HepG2 (cell line): Measurements from ENCODE around the gene SOAT2. TPM values are rescaled to one million over a fixed set of nuclear protein-coding genes. Genes with fewer than 3 reads are reported as not detected.

Source experiments
- ASH2L ChIP-seq: fragments of 300-600, 200-600 bp; sonication (generic); IDR thresholded peaks from 2 replicates; pipeline ENCODE4 v1.7.0; 2017; ENCODE audit warnings: low read depth, mild to moderate bottlenecking, moderate library complexity, mixed read lengths, low read length; ENCODE audit not compliant: insufficient read length
- BCL6 ChIP-seq: IDR thresholded peaks from 2 replicates; pipeline ENCODE4 v1.6.1; 2016; ENCODE audit warnings: missing genetic modification reagents, missing compliant biosample characterization
- KAT8 ChIP-seq: IDR thresholded peaks from 2 replicates; pipeline ENCODE4 v1.6.1; 2016; ENCODE audit warnings: missing genetic modification reagents, missing compliant biosample characterization
- MEF2D ChIP-seq: sonication (generic); formaldehyde crosslinking; IDR thresholded peaks from 2 replicates; pipeline ENCODE4 v1.5.1; 2020; ENCODE audit warnings: mild to moderate bottlenecking, missing genetic modification reagents
- MLLT10 ChIP-seq: sonication (generic); formaldehyde crosslinking; IDR thresholded peaks from 2 replicates; pipeline ENCODE4 v1.4.0; 2020; ENCODE audit warnings: missing genetic modification reagents
- PATZ1 ChIP-seq: sonication (generic); formaldehyde crosslinking; IDR thresholded peaks from 2 replicates; pipeline ENCODE4 v1.4.0; 2020; ENCODE audit warnings: missing genetic modification reagents
- ZBTB25 ChIP-seq: IDR thresholded peaks from 2 replicates; pipeline ENCODE4 v1.6.1; 2018; ENCODE audit warnings: missing genetic modification reagents
- ZBTB46 ChIP-seq: sonication (generic); formaldehyde crosslinking; IDR thresholded peaks from 2 replicates; pipeline ENCODE4 v1.4.0; 2020; ENCODE audit warnings: mild to moderate bottlenecking, missing genetic modification reagents, borderline replicate concordance
- ZFP36L2 ChIP-seq: sonication (generic); formaldehyde crosslinking; IDR thresholded peaks from 2 replicates; pipeline ENCODE4 v1.4.0; 2020; ENCODE audit warnings: missing genetic modification reagents
- ZNF251 ChIP-seq: sonication (generic); formaldehyde crosslinking; IDR thresholded peaks from 2 replicates; pipeline ENCODE4 v1.9.0; 2021; ENCODE audit warnings: mild to moderate bottlenecking, missing genetic modification reagents
- ZNF367 ChIP-seq: sonication (generic); formaldehyde crosslinking; IDR thresholded peaks from 2 replicates; pipeline ENCODE4 v1.4.0; 2020; ENCODE audit warnings: missing genetic modification reagents, borderline replicate concordance
- ZNF772 ChIP-seq: sonication (generic); formaldehyde crosslinking; IDR thresholded peaks from 2 replicates; pipeline ENCODE4 v1.5.0; 2020; ENCODE audit warnings: mild to moderate bottlenecking, missing genetic modification reagents
- polyA plus RNA-seq, 8 experiments: library from polyadenylated mRNA; depleted of rRNA in 3 of 8; stranded (reverse) in 7 of 8; unstranded in 1 of 8; fragments of >200 nt; fragmentation: Illumina TruSeq in 4 of 8; extraction: Trizol in 4 of 8; gene quantifications; 2 replicates each; pipeline versions ENCODE4 v1.2.1 to v1.2.3, GENCODE V29; 2011 to 2016; ENCODE audit warnings: low read depth in 4 of 8, missing spikeins in 1 of 8, mixed read lengths in 1 of 8; ENCODE audit not compliant: insufficient read depth in 1 of 8
- total RNA-seq, 5 experiments: library from RNA; depleted of rRNA; stranded (reverse); fragments of >200 nt; fragmentation: Illumina TruSeq; extraction: Trizol; gene quantifications; 2 replicates each; pipeline ENCODE4 v1.2.3, GENCODE V29; 2016; ENCODE audit warnings: low read depth in 1 of 5
- TF ChIP-seq, protein P1 (sequence below): sonication (generic); formaldehyde crosslinking; IDR thresholded peaks from 2 replicates; pipeline ENCODE4 v1.5.1; 2020; ENCODE audit warnings: missing genetic modification reagents, mild to moderate bottlenecking, borderline replicate concordance
- TF ChIP-seq, protein P2 (sequence below): sonication (generic); formaldehyde crosslinking; IDR thresholded peaks from 2 replicates; pipeline ENCODE4 v1.9.0; 2021; ENCODE audit warnings: mild to moderate bottlenecking, missing genetic modification reagents

The SOAT2 gene
- total and polyA plus RNA-seq, 2 of the 13 experiments (the other 11 are each of a cell fraction or from before 2014, with no cell fraction given): 14.9 to 108 TPM

DNA sequence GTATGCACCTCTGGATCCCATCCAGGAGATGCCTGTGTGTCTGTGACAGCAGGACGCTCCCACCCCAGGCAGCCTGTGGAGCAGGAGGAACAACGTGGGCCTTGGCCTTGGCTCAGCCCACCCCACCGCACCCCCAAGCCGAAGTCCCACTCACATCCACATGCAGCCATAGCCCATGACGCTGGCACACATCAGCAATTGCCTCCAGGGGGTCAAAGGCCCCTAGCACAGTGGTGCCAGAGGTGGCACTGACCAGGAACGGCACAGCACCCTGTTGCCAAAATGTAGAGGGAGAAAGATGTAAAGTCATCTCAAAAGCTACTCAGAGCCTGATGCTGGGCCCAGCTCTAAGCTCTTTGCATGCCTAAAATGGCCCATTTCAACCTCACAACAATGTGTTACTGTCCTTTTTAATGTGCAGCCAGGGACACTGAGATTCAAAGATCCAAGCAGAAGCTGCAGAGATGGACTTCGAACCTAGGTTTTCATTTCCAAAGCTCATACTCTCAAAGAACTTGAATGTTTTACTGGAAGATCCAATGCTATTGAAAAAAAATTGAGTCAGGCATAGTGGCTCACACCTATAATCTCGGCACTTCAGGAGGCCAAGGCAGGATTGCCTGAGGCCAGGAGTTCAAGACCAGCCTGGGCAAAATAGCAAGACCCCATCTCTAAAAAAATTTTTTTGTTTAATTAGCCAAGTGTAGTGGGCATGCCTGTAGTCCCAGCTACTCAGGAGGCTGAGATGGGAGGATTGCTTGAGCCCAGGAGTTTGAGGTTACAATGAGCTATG lies 58.0 kb downstream of the SOAT2 start (continued):
- TF ChIP-seq, protein P1, sequence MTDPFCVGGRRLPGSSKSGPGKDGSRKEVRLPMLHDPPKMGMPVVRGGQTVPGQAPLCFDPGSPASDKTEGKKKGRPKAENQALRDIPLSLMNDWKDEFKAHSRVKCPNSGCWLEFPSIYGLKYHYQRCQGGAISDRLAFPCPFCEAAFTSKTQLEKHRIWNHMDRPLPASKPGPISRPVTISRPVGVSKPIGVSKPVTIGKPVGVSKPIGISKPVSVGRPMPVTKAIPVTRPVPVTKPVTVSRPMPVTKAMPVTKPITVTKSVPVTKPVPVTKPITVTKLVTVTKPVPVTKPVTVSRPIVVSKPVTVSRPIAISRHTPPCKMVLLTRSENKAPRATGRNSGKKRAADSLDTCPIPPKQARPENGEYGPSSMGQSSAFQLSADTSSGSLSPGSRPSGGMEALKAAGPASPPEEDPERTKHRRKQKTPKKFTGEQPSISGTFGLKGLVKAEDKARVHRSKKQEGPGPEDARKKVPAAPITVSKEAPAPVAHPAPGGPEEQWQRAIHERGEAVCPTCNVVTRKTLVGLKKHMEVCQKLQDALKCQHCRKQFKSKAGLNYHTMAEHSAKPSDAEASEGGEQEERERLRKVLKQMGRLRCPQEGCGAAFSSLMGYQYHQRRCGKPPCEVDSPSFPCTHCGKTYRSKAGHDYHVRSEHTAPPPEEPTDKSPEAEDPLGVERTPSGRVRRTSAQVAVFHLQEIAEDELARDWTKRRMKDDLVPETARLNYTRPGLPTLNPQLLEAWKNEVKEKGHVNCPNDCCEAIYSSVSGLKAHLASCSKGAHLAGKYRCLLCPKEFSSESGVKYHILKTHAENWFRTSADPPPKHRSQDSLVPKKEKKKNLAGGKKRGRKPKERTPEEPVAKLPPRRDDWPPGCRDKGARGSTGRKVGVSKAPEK (CRISPR knock-in tag): no peak
- no peak for TF ChIP-seq PATZ1 (CRISPR knock-in tag)
- no peak for TF ChIP-seq ASH2L
- TF ChIP-seq ZNF367: no peak
- TF ChIP-seq MLLT10 (CRISPR knock-in tag): no peak
- TF ChIP-seq ZNF251 (CRISPR knock-in tag): no peak
- TF ChIP-seq BCL6 (CRISPR knock-in tag): peak; percentile 25; the same call in 1 of the 2 replicates
- no peak for TF ChIP-seq ZBTB46 (CRISPR knock-in tag)
- TF ChIP-seq ZBTB25 (CRISPR knock-in tag): no peak
- TF ChIP-seq ZNF772 (CRISPR knock-in tag): no peak
- no peak for TF ChIP-seq ZFP36L2 (CRISPR knock-in tag)
- no peak for TF ChIP-seq KAT8 (CRISPR knock-in tag)
- TF ChIP-seq, protein P2, sequence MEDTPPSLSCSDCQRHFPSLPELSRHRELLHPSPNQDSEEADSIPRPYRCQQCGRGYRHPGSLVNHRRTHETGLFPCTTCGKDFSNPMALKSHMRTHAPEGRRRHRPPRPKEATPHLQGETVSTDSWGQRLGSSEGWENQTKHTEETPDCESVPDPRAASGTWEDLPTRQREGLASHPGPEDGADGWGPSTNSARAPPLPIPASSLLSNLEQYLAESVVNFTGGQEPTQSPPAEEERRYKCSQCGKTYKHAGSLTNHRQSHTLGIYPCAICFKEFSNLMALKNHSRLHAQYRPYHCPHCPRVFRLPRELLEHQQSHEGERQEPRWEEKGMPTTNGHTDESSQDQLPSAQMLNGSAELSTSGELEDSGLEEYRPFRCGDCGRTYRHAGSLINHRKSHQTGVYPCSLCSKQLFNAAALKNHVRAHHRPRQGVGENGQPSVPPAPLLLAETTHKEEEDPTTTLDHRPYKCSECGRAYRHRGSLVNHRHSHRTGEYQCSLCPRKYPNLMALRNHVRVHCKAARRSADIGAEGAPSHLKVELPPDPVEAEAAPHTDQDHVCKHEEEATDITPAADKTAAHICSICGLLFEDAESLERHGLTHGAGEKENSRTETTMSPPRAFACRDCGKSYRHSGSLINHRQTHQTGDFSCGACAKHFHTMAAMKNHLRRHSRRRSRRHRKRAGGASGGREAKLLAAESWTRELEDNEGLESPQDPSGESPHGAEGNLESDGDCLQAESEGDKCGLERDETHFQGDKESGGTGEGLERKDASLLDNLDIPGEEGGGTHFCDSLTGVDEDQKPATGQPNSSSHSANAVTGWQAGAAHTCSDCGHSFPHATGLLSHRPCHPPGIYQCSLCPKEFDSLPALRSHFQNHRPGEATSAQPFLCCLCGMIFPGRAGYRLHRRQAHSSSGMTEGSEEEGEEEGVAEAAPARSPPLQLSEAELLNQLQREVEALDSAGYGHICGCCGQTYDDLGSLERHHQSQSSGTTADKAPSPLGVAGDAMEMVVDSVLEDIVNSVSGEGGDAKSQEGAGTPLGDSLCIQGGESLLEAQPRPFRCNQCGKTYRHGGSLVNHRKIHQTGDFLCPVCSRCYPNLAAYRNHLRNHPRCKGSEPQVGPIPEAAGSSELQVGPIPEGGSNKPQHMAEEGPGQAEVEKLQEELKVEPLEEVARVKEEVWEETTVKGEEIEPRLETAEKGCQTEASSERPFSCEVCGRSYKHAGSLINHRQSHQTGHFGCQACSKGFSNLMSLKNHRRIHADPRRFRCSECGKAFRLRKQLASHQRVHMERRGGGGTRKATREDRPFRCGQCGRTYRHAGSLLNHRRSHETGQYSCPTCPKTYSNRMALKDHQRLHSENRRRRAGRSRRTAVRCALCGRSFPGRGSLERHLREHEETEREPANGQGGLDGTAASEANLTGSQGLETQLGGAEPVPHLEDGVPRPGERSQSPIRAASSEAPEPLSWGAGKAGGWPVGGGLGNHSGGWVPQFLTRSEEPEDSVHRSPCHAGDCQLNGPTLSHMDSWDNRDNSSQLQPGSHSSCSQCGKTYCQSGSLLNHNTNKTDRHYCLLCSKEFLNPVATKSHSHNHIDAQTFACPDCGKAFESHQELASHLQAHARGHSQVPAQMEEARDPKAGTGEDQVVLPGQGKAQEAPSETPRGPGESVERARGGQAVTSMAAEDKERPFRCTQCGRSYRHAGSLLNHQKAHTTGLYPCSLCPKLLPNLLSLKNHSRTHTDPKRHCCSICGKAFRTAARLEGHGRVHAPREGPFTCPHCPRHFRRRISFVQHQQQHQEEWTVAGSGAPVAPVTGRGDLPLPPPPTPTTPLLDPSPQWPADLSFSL (CRISPR knock-in tag): 0 out of 2 replicates have a peak, but pooled peaks have one; percentile 15
- no peak for TF ChIP-seq MEF2D
